Endodermal cell (in vitro differentiated cells): ENCODE results near the gene STT3A. TPM values are rescaled to one million over a fixed set of nuclear protein-coding genes. Genes with fewer than 3 reads are reported as not detected.

Source experiments
- DNase-seq: peaks from one replicate; pipeline ENCODE4 v3.0.0-alpha.2; 2017
- H3K27ac ChIP-seq: 2 replicates; pipeline ENCODE4 v1.5.1; 2013; ENCODE audit warnings: mild to moderate bottlenecking, low read depth, low read length, moderate library complexity
- H3K27me3 ChIP-seq: 2 replicates; pipeline ENCODE4 v1.6.1; 2013; ENCODE audit warnings: mild to moderate bottlenecking, low read length, moderate library complexity; ENCODE audit not compliant: insufficient read depth, control insufficient read depth, poor library complexity, severe bottlenecking
- H3K36me3 ChIP-seq: 2 replicates; pipeline ENCODE4 v1.7.0; 2013; ENCODE audit warnings: mild to moderate bottlenecking, low read length, moderate library complexity; ENCODE audit not compliant: control insufficient read depth, insufficient read depth
- H3K4me1 ChIP-seq: one replicate; pipeline ENCODE4 v1.7.0; 2013; ENCODE audit warnings: low read length; ENCODE audit not compliant: control insufficient read depth, insufficient read depth
- H3K4me3 ChIP-seq: 2 replicates; pipeline ENCODE4 v1.5.1; 2013; ENCODE audit warnings: mild to moderate bottlenecking, low read length, moderate library complexity
- H3K9ac ChIP-seq: 2 replicates; pipeline ENCODE4 v1.6.1; 2013; ENCODE audit warnings: mild to moderate bottlenecking, low read length, moderate library complexity; ENCODE audit not compliant: poor library complexity, severe bottlenecking; ENCODE audit errors: extremely low read depth
- H3K9me3 ChIP-seq: 2 replicates; pipeline ENCODE4 v1.6.1; 2013; ENCODE audit warnings: mild to moderate bottlenecking, low read length, moderate library complexity; ENCODE audit not compliant: control insufficient read depth
- H3K27ac Mint-ChIP-seq: 2 replicates; pipeline ENCODE4 v1.8.0; 2020; ENCODE audit warnings: mixed read lengths
- H3K27me3 Mint-ChIP-seq: 2 replicates; pipeline ENCODE4 v1.8.0; 2021; ENCODE audit warnings: mild to moderate bottlenecking, mixed read lengths; ENCODE audit not compliant: insufficient read depth
- H3K36me3 Mint-ChIP-seq: 2 replicates; pipeline ENCODE4 v1.8.0; 2020; ENCODE audit warnings: low read depth, mixed read lengths
- H3K4me1 Mint-ChIP-seq: 2 replicates; pipeline ENCODE4 v1.8.0; 2020; ENCODE audit warnings: mixed read lengths
- H3K4me3 Mint-ChIP-seq: 2 replicates; pipeline ENCODE4 v1.8.0; 2020; ENCODE audit warnings: mild to moderate bottlenecking, moderate library complexity, mixed read lengths
- H3K9me3 Mint-ChIP-seq: 2 replicates; pipeline ENCODE4 v1.8.0; 2020; ENCODE audit warnings: mild to moderate bottlenecking, mixed read lengths
- WGBS, 2 experiments: methylation state at CpG; one replicate each; pipeline versions ENCODE4 v1.1.5 to v1.1.7; 2013; ENCODE audit warnings: missing lambda C conversion rate in 2 of 2, mixed read lengths in 1 of 2; ENCODE audit not compliant: insufficient coverage in 1 of 2, insufficient read length in 1 of 2; 5-methylcytosine and 5-hydroxymethylcytosine counted together
- total RNA-seq, 2 donors: library from RNA; stranded (reverse); fragmentation: NEBNext Ultra II Directional in 1 of 2; extraction: Animal tissue kit (Norgen Biotek cat#: 25700) in 1 of 2; gene quantifications; 2 replicates in 1 of 2; 3 replicates in 1 of 2; pipeline ENCODE4 v1.2.1, GENCODE V29; 2021
- TF ChIP-seq, protein P1 (sequence below): fragments of 200-600 bp; sonication (generic); conservative IDR thresholded peaks from 2 replicates; pipeline ENCODE4 v1.5.0; 2021; ENCODE audit warnings: antibody characterized with exemption, mild to moderate bottlenecking

The STT3A gene
- total RNA-seq, 2 donors from 2014 or later: 158 to 159 TPM

DNA sequence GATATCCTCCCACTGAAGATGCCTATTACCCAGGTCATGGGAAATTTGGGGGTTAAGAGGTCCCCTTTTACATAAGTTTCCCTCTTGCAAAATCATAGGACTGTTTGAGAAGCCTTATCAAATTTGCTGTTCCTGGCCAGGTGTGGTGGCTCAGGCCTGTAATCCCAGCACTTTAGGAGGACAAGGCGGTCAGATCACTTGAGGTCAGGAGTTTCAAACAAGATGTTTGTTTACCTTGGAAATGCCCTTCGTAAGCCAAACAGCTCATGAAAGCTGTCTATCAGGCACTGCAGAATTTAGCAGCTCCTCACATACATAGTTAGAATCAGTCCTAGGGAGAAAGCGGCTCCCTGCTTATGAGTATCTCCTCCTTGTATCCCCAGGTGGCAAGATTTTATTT is 28.3 kb upstream of the STT3A start:
- H3K27me3 Mint-ChIP-seq: peaks cover 3% of the 10 kb centered on the region
- H3K9me3 Mint-ChIP-seq: peaks cover 14% of the 10 kb centered on the region
- H3K9me3 ChIP-seq: peaks cover 8% of the 10 kb centered on the region
- TF ChIP-seq, protein P1, sequence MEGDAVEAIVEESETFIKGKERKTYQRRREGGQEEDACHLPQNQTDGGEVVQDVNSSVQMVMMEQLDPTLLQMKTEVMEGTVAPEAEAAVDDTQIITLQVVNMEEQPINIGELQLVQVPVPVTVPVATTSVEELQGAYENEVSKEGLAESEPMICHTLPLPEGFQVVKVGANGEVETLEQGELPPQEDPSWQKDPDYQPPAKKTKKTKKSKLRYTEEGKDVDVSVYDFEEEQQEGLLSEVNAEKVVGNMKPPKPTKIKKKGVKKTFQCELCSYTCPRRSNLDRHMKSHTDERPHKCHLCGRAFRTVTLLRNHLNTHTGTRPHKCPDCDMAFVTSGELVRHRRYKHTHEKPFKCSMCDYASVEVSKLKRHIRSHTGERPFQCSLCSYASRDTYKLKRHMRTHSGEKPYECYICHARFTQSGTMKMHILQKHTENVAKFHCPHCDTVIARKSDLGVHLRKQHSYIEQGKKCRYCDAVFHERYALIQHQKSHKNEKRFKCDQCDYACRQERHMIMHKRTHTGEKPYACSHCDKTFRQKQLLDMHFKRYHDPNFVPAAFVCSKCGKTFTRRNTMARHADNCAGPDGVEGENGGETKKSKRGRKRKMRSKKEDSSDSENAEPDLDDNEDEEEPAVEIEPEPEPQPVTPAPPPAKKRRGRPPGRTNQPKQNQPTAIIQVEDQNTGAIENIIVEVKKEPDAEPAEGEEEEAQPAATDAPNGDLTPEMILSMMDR: no peak
- no peak overlapping the region for H3K27ac Mint-ChIP-seq
- H3K4me3 Mint-ChIP-seq: no peak overlapping the region
- H3K27ac ChIP-seq: no peak overlapping the region
- no peak overlapping the region for H3K9ac ChIP-seq
- peaks cover 5% of the 10 kb centered on the region for H3K4me1 ChIP-seq
- no peak for DNase-seq
- no peaks in the 10 kb centered on the region for H3K27me3 ChIP-seq
- no peak overlapping the region for H3K4me3 ChIP-seq
- WGBS, 2 experiments: 92 to 95% methylated on average over 3 of the region's 3 CpGs
- H3K36me3 Mint-ChIP-seq: no peaks in the 10 kb centered on the region
- peaks cover 4% of the 10 kb centered on the region for H3K4me1 Mint-ChIP-seq
- H3K36me3 ChIP-seq: no peaks in the 10 kb centered on the region

DNA sequence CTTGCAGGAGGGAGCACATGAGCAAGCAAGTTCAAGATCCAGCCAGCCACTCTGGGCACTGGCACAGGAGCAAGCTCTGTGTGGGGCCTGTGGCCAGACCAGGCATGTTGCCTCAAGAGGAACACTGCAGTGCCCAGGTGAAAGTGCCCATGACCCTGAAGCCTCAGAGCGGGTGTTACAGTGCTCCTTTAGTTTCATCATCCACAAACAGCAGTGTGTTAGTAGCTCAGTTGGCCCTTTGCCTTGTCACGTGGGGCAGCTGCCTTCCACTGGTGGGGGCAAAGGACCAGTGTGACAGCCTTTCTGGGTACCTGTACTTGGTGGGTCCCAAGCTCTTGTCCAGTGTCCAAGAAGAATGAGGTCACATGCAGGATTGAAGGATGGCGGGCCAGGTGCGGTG is 26.4 kb upstream of the STT3A start:
- whole genome bisulfite sequencing, 2 experiments: 88 to 94% methylated on average over 4 of the region's 4 CpGs
- Histone ChIP-seq H3K27me3 (no peaks in the 10 kb centered on the region), H3K9me3 (peaks cover 8% of the 10 kb centered on the region), H3K27ac (no peak overlapping the region), H3K4me3 (no peak overlapping the region), H3K36me3 (no peaks in the 10 kb centered on the region), H3K9ac (no peak overlapping the region), H3K4me1 (peaks cover 9% of the 10 kb centered on the region)
- DNase-seq: no peak
- Mint-ChIP-seq H3K9me3 (peaks cover 14% of the 10 kb centered on the region), H3K27ac (no peak overlapping the region), H3K36me3 (no peaks in the 10 kb centered on the region), H3K27me3 (peaks cover 3% of the 10 kb centered on the region), H3K4me3 (no peak overlapping the region), H3K4me1 (peaks cover 16% of the 10 kb centered on the region)
- TF ChIP-seq, protein P1: no peak

DNA sequence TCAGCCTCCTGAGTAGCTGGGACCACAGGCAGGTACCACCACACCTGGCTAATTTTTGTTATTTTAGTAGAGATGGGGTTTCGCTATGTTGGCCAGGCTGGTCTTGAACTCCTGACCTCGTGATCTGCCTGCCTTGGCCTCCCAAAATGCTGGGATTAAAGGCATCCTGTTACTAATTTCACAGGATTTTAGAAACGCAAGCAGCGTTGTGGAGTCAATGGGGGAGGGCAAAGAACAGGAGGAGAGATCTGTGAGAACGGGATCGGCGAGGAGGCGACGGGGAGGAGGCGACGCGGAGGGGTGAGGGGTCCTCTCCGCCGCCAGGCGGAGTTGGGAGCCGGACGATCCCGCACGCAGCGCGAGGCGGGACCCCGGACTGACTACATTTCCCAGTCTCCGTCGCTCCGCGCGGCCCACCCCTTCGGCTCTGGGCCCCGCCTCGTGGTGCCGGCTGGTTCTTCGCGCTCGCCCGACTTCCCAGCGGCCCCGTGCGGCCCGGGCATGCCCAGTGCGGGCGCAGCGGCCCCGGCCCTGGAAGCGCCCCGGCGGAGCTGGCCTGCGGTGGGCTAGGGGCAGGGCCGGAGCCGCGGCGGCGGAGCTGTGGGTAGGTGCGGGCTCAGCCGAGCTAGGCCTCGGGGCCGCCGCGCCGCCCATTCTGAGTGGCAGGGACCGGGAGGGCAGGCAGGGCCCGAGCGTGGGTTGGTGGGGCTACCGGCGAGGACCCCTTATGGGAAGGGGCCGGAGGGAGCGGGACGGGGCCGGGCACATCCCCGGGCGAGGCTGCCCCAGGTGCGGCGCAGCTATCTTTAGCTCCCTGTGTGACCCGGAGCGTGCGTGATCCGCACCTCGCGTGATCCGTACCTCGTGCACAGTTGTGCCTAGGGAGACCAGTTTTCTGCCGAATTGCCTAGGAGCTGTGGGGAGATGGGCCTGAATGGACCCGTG is 23.4 kb upstream of the STT3A start, which contains the start of gene EI24:
TSS of gene EI24 (plus strand) at position 508 of the 945 bp plus-strand sequence. CDS start 3,051 bp downstream, outside the sequence.
- no peaks in the 10 kb centered on the region for H3K27me3 ChIP-seq
- Mint-ChIP-seq H3K4me1 (peaks cover 16% of the 10 kb centered on the region), H3K27me3 (no peaks in the 10 kb centered on the region), H3K4me3 (peak within 1 kb of the TSS; percentile 78), H3K9me3 (peaks cover 14% of the 10 kb centered on the region), H3K27ac (peak within 1 kb of the TSS; percentile 74), H3K36me3 (peaks cover 14% of the 10 kb centered on the region)
- peaks cover 8% of the 10 kb centered on the region for H3K9me3 ChIP-seq
- peak within 1 kb of the TSS; percentile 83 for H3K9ac ChIP-seq
- H3K4me3 ChIP-seq: peak within 1 kb of the TSS; percentile 98
- TF ChIP-seq, protein P1: peak; percentile 88
- peak; percentile 98 for DNase-seq
- WGBS, 2 experiments: 1 to 2% methylated on average over 24 to 83 of the region's 83 CpGs
- peaks cover 7% of the 10 kb centered on the region for H3K4me1 ChIP-seq
- H3K36me3 ChIP-seq: peaks cover 20% of the 10 kb centered on the region
- H3K27ac ChIP-seq: no peak within 1 kb of the TSS
